NT2/D1 (cell line): Measurements from ENCODE around the gene MAGT1.

Experiments
- SUZ12 ChIP-seq: IDR thresholded peaks from 2 replicates; pipeline ENCODE4 v1.6.1; 2011; ENCODE audit not compliant: insufficient read length, insufficient read depth; ENCODE audit errors: extremely low read depth
- YY1 ChIP-seq: IDR thresholded peaks from 2 replicates; pipeline ENCODE4 v1.6.1; 2011; ENCODE audit not compliant: insufficient read length, insufficient read depth
- ZNF274 ChIP-seq: IDR thresholded peaks from 2 replicates; pipeline ENCODE4 v1.6.1; 2011; ENCODE audit warnings: mild to moderate bottlenecking, low read depth, low read length

- TF ChIP-seq ZNF274 (no peak), SUZ12 (no peak), YY1 (no peak)
These were observed 35.3 kb upstream of the MAGT1 start for GRCh38 chrX:77930581-77930980.
